AG04450 (cell line): ENCODE results near the gene TUT4. TPM values are rescaled to one million over a fixed set of nuclear protein-coding genes. Genes with fewer than 3 reads are reported as not detected.

ENCODE experiments used
- CTCF ChIA-PET: fragments of 300-600, 350-600 bp; formaldehyde crosslinking; extraction: SDS; loops from one replicate; lab custom pipeline; 2022; ENCODE audit warnings: antibody characterized with exemption, inconsistent platforms; lab: Charles Lee
- POLR2A ChIA-PET: fragments of 350-600 bp; formaldehyde crosslinking; extraction: SDS; loops from one replicate; lab custom pipeline; 2021; ENCODE audit warnings: antibody characterized with exemption, inconsistent platforms; lab: Yijun Ruan, JAX
- DNase-seq: peaks from one replicate; pipeline ENCODE4 v3.0.0-alpha.2; 2011; ENCODE audit warnings: low read depth, low spot score
- H3K27ac ChIP-seq: one replicate; pipeline ENCODE4 v1.5.1; 2012; ENCODE audit warnings: low read depth, low read length, control low read depth
- H3K27me3 ChIP-seq: one replicate; pipeline ENCODE4 v1.6.0; 2012; ENCODE audit warnings: low read length; ENCODE audit not compliant: control insufficient read depth, insufficient read depth
- H3K4me3 ChIP-seq: 2 replicates; pipeline ENCODE4 v1.5.1; 2011; ENCODE audit warnings: mild to moderate bottlenecking, low read depth, low read length, control low read depth
- H3K9me3 ChIP-seq: 2 replicates; pipeline ENCODE4 v1.5.1; 2012; ENCODE audit warnings: low read length; ENCODE audit not compliant: control insufficient read depth, insufficient read depth
- polyA plus RNA-seq: library from polyadenylated mRNA; depleted of rRNA; stranded (reverse); fragments of >200 nt; gene quantifications from 2 replicates; pipeline ENCODE4 v1.2.3, GENCODE V29; 2011
- TF ChIP-seq, protein P1 (sequence below): IDR thresholded peaks from 2 replicates; pipeline ENCODE4 v1.5.1; 2011; ENCODE audit warnings: low read depth, low read length, control low read depth, inconsistent platforms

The TUT4 gene
- polyA plus RNA-seq, 1 experiment: 30.0 TPM

DNA sequence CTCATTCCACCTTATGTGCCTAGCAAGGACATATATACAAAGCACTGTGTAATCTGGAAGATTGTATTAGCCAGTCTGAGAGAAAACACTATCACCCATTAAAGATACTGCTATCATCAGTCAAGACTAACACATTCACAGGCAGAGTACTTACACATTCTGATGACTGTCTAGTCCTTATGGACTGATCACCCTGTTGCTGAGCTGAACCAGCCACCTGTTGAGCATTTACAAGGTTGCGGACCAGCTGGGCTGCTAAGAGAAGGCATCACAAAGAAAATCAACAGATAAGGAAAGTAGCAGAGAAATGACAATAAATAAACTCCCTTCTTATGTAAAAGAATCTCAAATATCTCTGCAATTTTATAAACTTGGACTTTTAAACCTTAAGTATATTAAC lies 117.7 kb downstream of the TUT4 start:
- POLR2A ChIA-PET: no interaction called here

DNA sequence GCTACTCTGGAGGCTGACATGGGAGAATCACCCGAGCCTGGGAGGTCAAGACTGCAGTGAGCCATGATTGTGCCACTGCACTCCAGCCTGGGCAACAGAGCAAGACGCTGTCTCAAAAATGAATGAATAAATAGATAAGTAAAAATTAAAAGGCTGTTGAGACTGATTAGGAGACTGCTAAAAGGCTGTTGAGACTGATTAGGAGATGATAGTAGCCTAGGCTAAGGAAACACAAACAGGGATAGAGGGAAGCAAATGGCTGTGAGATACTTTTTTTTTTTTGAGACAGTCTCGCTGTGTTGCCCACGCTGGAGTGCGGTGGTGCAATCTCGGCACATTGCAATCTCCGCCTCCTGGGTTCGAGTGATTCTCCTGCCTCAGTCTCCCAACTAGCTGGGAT lies 120.1 kb downstream of the TUT4 start:
- POLR2A ChIA-PET: no interaction called here
- Histone ChIP-seq H3K27ac (no peak overlapping the region), H3K9me3 (no peaks in the 10 kb centered on the region), H3K27me3 (no peaks in the 10 kb centered on the region), H3K4me3 (no peak overlapping the region)
- TF ChIP-seq, protein P1, sequence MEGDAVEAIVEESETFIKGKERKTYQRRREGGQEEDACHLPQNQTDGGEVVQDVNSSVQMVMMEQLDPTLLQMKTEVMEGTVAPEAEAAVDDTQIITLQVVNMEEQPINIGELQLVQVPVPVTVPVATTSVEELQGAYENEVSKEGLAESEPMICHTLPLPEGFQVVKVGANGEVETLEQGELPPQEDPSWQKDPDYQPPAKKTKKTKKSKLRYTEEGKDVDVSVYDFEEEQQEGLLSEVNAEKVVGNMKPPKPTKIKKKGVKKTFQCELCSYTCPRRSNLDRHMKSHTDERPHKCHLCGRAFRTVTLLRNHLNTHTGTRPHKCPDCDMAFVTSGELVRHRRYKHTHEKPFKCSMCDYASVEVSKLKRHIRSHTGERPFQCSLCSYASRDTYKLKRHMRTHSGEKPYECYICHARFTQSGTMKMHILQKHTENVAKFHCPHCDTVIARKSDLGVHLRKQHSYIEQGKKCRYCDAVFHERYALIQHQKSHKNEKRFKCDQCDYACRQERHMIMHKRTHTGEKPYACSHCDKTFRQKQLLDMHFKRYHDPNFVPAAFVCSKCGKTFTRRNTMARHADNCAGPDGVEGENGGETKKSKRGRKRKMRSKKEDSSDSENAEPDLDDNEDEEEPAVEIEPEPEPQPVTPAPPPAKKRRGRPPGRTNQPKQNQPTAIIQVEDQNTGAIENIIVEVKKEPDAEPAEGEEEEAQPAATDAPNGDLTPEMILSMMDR: no peak
- DNase-seq: no peak
- CTCF ChIA-PET: interaction anchor here (0.6 kb wide), 1 partner anchor 90 kb away, joined by 6 read pairs; no protein-coding TSS in a partner anchor

More for the DNA sequence above, 117.7 kb downstream of the TUT4 start:
- Histone ChIP-seq H3K27ac (no peak overlapping the region), H3K4me3 (no peak overlapping the region), H3K9me3 (no peaks in the 10 kb centered on the region), H3K27me3 (no peaks in the 10 kb centered on the region)
- TF ChIP-seq, protein P1: no peak
- CTCF ChIA-PET: no interaction called here
- no peak for DNase-seq

DNA sequence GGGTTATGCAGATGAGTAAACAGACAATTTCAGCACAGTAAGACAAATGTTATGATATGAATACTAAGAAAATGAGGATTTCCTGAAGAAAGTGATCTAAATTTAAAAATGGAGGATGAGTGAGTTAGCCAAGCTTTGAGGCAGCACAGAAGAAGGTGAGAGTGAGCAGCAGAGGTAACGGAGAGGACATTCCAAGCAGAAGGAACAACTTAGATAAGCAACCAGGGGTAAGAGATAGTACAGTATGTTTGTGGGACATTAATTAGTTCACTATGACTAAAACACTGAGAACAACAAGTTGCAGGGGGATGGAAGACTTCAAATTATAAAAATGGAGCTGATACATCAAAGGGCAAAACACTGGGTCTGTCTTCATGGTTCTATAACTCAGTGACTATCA lies 125.7 kb downstream of the TUT4 start:
- POLR2A ChIA-PET: interaction anchor here (0.5 kb wide), 1 partner anchor 315 kb away, joined by 3 read pairs; no protein-coding TSS in a partner anchor
- H3K9me3 ChIP-seq: no peaks in the 10 kb centered on the region
- H3K4me3 ChIP-seq: no peak overlapping the region
- DNase-seq: no peak
- CTCF ChIA-PET: interaction anchor here (0.6 to 1.8 kb wide), 2 partner anchors 259 to 495 kb away, joined by 5 to 12 read pairs; no protein-coding TSS in a partner anchor
- no peak overlapping the region for H3K27ac ChIP-seq
- TF ChIP-seq, protein P1: no peak
- no peaks in the 10 kb centered on the region for H3K27me3 ChIP-seq

DNA sequence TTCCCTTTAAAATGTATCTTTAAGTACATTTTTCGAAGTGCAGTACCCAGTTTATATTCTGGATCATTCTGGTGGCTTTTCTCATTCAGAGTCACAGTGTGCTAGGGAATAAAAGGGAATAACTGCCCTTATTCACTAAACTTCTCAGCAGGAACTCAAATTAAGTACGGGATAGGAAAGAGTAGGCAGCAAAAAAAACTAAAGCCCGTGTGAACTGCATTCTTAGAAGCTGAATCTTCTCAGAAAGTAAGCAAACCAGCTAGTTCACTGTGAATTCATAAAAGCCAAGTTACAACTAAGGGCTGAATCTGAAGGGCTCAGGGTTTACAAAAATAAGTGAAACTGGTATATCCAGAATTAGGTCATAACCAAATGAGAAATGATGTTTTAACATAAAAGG lies 126.5 kb downstream of the TUT4 start:
- POLR2A ChIA-PET: interaction anchor here (1.0 kb wide), 1 partner anchor 21 kb away, joined by 3 read pairs; no protein-coding TSS in a partner anchor
- H3K27ac ChIP-seq: no peak overlapping the region
- H3K9me3 ChIP-seq: no peaks in the 10 kb centered on the region
- CTCF ChIA-PET: interaction anchor here (1.8 kb wide), 1 partner anchor 260 kb away, joined by 12 read pairs; no protein-coding TSS in a partner anchor
- peak; percentile 45 for DNase-seq
- H3K4me3 ChIP-seq: no peak overlapping the region
- TF ChIP-seq, protein P1: no peak
- H3K27me3 ChIP-seq: no peaks in the 10 kb centered on the region

DNA sequence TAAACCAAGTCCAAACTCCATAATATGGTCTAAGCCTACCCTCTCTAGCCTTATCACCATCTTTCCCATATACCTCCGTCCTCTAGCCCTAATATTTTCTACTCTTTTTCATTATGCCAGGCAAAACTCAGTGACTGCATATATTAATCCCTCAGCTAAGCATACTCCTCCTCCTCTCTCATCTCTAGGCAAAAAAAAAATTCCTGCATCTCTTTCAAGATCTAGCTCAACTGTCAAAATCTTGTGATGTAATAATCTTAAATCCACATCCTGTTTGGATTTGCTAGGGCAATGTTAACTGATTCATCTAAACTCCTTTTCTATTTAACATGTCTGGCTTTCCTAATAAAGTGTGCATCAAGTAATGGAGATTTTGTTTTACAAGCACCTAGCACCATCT lies 128.1 kb downstream of the TUT4 start:
- Histone ChIP-seq H3K4me3 (no peak overlapping the region), H3K9me3 (no peaks in the 10 kb centered on the region), H3K27ac (no peak overlapping the region), H3K27me3 (no peaks in the 10 kb centered on the region)
- TF ChIP-seq, protein P1: no peak
- POLR2A ChIA-PET: no interaction called here
- peak; percentile 0 for DNase-seq
- CTCF ChIA-PET: interaction anchor here (1.3 kb wide), 1 partner anchor 261 kb away, joined by 4 read pairs; no protein-coding TSS in a partner anchor
